Keratinocyte (primary cell): ENCODE measurements around the gene PSMB5. TPM values are rescaled to one million over a fixed set of nuclear protein-coding genes. Genes with fewer than 3 reads are reported as not detected.

Experiments
- DNase-seq: peaks from one replicate; pipeline ENCODE4 v3.0.0-alpha.2; 2011; ENCODE audit warnings: low read depth, missing footprints, low spot score
- FAIRE-seq: peaks from 2 replicates; lab custom pipeline; 2011; peaks lifted over from hg19 to GRCh38; lab: Jason Lieb, UNC
- H2AFZ ChIP-seq: 2 replicates; pipeline ENCODE4 v1.6.0; 2012; ENCODE audit warnings: low read length, control low read depth, inconsistent platforms; ENCODE audit not compliant: control insufficient read depth
- H3K27ac ChIP-seq: 2 replicates; pipeline ENCODE4 v1.5.1; 2011; ENCODE audit warnings: low read length; ENCODE audit not compliant: control insufficient read depth, insufficient read depth
- H3K27me3 ChIP-seq: 3 replicates; pipeline ENCODE4 v1.6.0; 2011; ENCODE audit warnings: low read length; ENCODE audit not compliant: control insufficient read depth, insufficient read depth; ENCODE audit errors: extremely low read depth
- H3K36me3 ChIP-seq, 2 experiments: 2 replicates in 1 of 2; 3 replicates in 1 of 2; pipeline ENCODE4 v1.5.1; 2011; ENCODE audit warnings: low read length in 2 of 2, mild to moderate bottlenecking in 1 of 2; ENCODE audit not compliant: control insufficient read depth in 2 of 2, insufficient read depth in 2 of 2; ENCODE audit errors: extremely low read depth in 1 of 2
- H3K4me1 ChIP-seq: 3 replicates; pipeline ENCODE4 v1.5.1; 2011; ENCODE audit warnings: low read length; ENCODE audit not compliant: control insufficient read depth, insufficient read depth; ENCODE audit errors: extremely low read depth
- H3K4me2 ChIP-seq: 3 replicates; pipeline ENCODE4 v1.6.0; 2011; ENCODE audit warnings: low read depth, low read length; ENCODE audit not compliant: control insufficient read depth, insufficient read depth; ENCODE audit errors: extremely low read depth
- H3K4me3 ChIP-seq, 3 experiments: fragments of 200-600 bp in 1 of 3; sonication (generic) in 1 of 3; 2 replicates in 2 of 3; 3 replicates in 1 of 3; pipeline ENCODE4 v1.5.1; 2011 to 2016; ENCODE audit warnings: low read length in 3 of 3, mild to moderate bottlenecking in 3 of 3, control low read depth in 2 of 3, inconsistent platforms in 1 of 3, low read depth in 1 of 3, mixed read lengths in 1 of 3, mixed run types in 1 of 3, moderate library complexity in 1 of 3; ENCODE audit not compliant: control insufficient read depth in 2 of 3, insufficient read depth in 2 of 3; ENCODE audit errors: extremely low read depth in 1 of 3
- H3K79me2 ChIP-seq: 2 replicates; pipeline ENCODE4 v1.6.0; 2012; ENCODE audit warnings: low read length; ENCODE audit not compliant: control insufficient read depth, insufficient read depth
- H3K9ac ChIP-seq: 3 replicates; pipeline ENCODE4 v1.6.0; 2011; ENCODE audit warnings: low read length; ENCODE audit not compliant: control insufficient read depth, insufficient read depth; ENCODE audit errors: extremely low read depth
- H3K9me1 ChIP-seq: 3 replicates; pipeline ENCODE4 v1.6.0; 2011; ENCODE audit warnings: low read length; ENCODE audit not compliant: control insufficient read depth, insufficient read depth; ENCODE audit errors: extremely low read depth
- H3K9me3 ChIP-seq: 2 replicates; pipeline ENCODE4 v1.5.1; 2012; ENCODE audit warnings: low read depth, low read length; ENCODE audit not compliant: control insufficient read depth
- H4K20me1 ChIP-seq: 3 replicates; pipeline ENCODE4 v1.6.0; 2011; ENCODE audit warnings: low read length; ENCODE audit not compliant: control insufficient read depth, insufficient read depth; ENCODE audit errors: extremely low read depth
- CTCF ChIP-seq, 3 experiments: IDR thresholded peaks in 1 of 3; conservative IDR thresholded peaks in 1 of 3; optimal IDR thresholded peaks in 1 of 3; 2 replicates in 2 of 3; 3 replicates in 1 of 3; pipeline versions ENCODE3 to v1.5.1; 2011; ENCODE audit warnings: low read length in 3 of 3, mild to moderate bottlenecking in 3 of 3, moderate library complexity in 2 of 3, control low read depth in 1 of 3, inconsistent platforms in 1 of 3; ENCODE audit not compliant: insufficient read depth in 2 of 3; ENCODE audit errors: extremely low read depth in 1 of 3
- EZH2 ChIP-seq: IDR thresholded peaks from one replicate; pipeline ENCODE4 v1.6.1; 2012; ENCODE audit warnings: inconsistent platforms, mild to moderate bottlenecking, low read length, moderate library complexity
- dilution Hi-C: fragments of 300-500 bp; cut with MboI; formaldehyde crosslinking; loops from one replicate; pipeline ENCODE4 v1.7.0; 2020; ENCODE audit warnings: low sequenced_read_pairs; ENCODE audit not compliant: extremely low pct_ligation_motif_present
- polyA plus RNA-seq, 5 experiments: library from polyadenylated mRNA; depleted of rRNA in 3 of 5; stranded (reverse) in 3 of 5; stranded (forward) in 1 of 5; unstranded in 1 of 5; fragments of >200 nt; gene quantifications; 1 replicate in 1 of 5; 2 replicates in 3 of 5; 3 replicates in 1 of 5; pipeline versions ENCODE4 v1.2.1 to v1.2.3, GENCODE V29; 2011 to 2012; ENCODE audit warnings: missing spikeins in 2 of 5, low read depth in 1 of 5, low replicate concordance in 1 of 5

The PSMB5 gene
- polyA plus RNA-seq, 1 donor (not counting 4 experiments of a cell fraction or from before 2014, with no cell fraction given): 285 TPM

GRCh38 chr14:22997676-22998323, 36.9 kb downstream of the PSMB5 start:
- Histone ChIP-seq H3K4me3 (no peak overlapping the region), H3K4me2 (no peak overlapping the region), H3K27ac (no peak overlapping the region), H3K27me3 (no peaks in the 10 kb centered on the region), H3K4me1 (peaks cover 6% of the 10 kb centered on the region), H3K36me3 (peaks cover 3 to 4% of the 10 kb centered on the region in 2 experiments), H4K20me1 (no peaks in the 10 kb centered on the region), H3K79me2 (no peaks in the 10 kb centered on the region), H3K9ac (no peak overlapping the region), H2AFZ (no peak overlapping the region), H3K9me3 (no peaks in the 10 kb centered on the region), H3K9me1 (no peaks in the 10 kb centered on the region)
- DNase-seq: no peak
- TF ChIP-seq EZH2 (no peak), CTCF (optimal IDR thresholded peaks at IDR 0.05 in 1 of 3, IDR thresholded peaks at IDR 0.05 in 1 of 3, conservative IDR thresholded peaks at IDR 0.05 in 1 of 3; ENCODE audit: extremely low read depth in 1 of 3, insufficient read depth in 2 of 3, low read length in 3 of 3) (no peak)
- no peak for FAIRE-seq
- dilution Hi-C loops: no loop called here

GRCh38 chr14:22996768-22997654, 37.7 kb downstream of the PSMB5 start:
- no peak overlapping the region for H2AFZ ChIP-seq
- no peak overlapping the region for H3K4me3 ChIP-seq
- no peak overlapping the region for H3K4me2 ChIP-seq
- no peaks in the 10 kb centered on the region for H3K27me3 ChIP-seq
- H3K4me1 ChIP-seq: peaks cover 6% of the 10 kb centered on the region
- no peak for FAIRE-seq
- no peak for TF ChIP-seq EZH2
- TF ChIP-seq CTCF (optimal IDR thresholded peaks at IDR 0.05 in 1 of 3, IDR thresholded peaks at IDR 0.05 in 1 of 3, conservative IDR thresholded peaks at IDR 0.05 in 1 of 3; ENCODE audit: extremely low read depth in 1 of 3, insufficient read depth in 2 of 3, low read length in 3 of 3): no peak
- peaks cover 3 to 4% of the 10 kb centered on the region in 2 experiments for H3K36me3 ChIP-seq
- H3K9me1 ChIP-seq: no peaks in the 10 kb centered on the region
- H3K27ac ChIP-seq: no peak overlapping the region
- H3K9ac ChIP-seq: no peak overlapping the region
- H3K79me2 ChIP-seq: no peaks in the 10 kb centered on the region
- dilution Hi-C loops: no loop called here
- no peak for DNase-seq
- no peaks in the 10 kb centered on the region for H4K20me1 ChIP-seq
- H3K9me3 ChIP-seq: no peaks in the 10 kb centered on the region
